ENCODE results near the gene HMGCL. TPM values are rescaled to one million over a fixed set of nuclear protein-coding genes. Genes with fewer than 3 reads are reported as not detected.
A peak's percentile ranks its signal among the peaks of the same experiment; 100 is the strongest.
"Not testable (repeated sequence)": the region's sequence is repeated elsewhere in the genome, so short reads cannot be mapped to it uniquely, and the experiment has no call there.

HMGCL gene
- total and polyA plus RNA-seq, 12 donors: 38.8 to 134 (median 84.1) TPM

- 59 to 81% (median 76%) methylated on average over 3 to 16 of the region's 16 CpGs for WGBS, 4 donors
- no peak for TF ChIP-seq CTCF (IDR thresholded peaks at IDR 0.05)
- no peak for TF ChIP-seq POLR2A (IDR thresholded peaks at IDR 0.05)
- Histone ChIP-seq H3K9me3 (replicated peaks in 1 of 3) (no peaks in the 10 kb centered on the region), H3K36me3 (replicated peaks in 1 of 2) (peaks cover 0 to 30% of the 10 kb centered on the region in 2 donors), H3K4me1 (replicated peaks in 1 of 2) (peaks cover 16 to 25% of the 10 kb centered on the region in 2 donors), H3K27ac (no peak overlapping the region), H3K27me3 (no peaks in the 10 kb centered on the region), H3K4me3 (no peak overlapping the region)
- peak in 2 of 7 donors; percentile 31 to 32 for DNase-seq
- intact Hi-C loops (cut with DNase I): no loop called here
Observed at GRCh38 chr1:23795676-23796465, 29.4 kb downstream of the HMGCL start.

- H3K4me3 ChIP-seq; intact Hi-C loops (cut with DNase I); H3K27me3 ChIP-seq; H3K9me3 ChIP-seq (replicated peaks in 1 of 3); DNase-seq; H3K27ac ChIP-seq: not testable (repeated sequence)
- Histone ChIP-seq H3K4me1 (replicated peaks in 1 of 2) (peaks cover 23 to 30% of the 10 kb centered on the region in 2 donors), H3K36me3 (replicated peaks in 1 of 2) (peaks cover 0 to 30% of the 10 kb centered on the region in 2 donors)
- 40 to 82% (median 78%) methylated on average over 3 to 9 of the region's 9 CpGs for WGBS, 4 donors
Observed at GRCh38 chr1:23794732-23795182, 30.5 kb downstream of the HMGCL start.

GRCh38 chr1:23793861-23794731 is 31.1 kb downstream of the HMGCL start:
- intact Hi-C loops (cut with DNase I): no loop called here
- Histone ChIP-seq H3K27me3 (no peaks in the 10 kb centered on the region), H3K4me1 (replicated peaks in 1 of 2) (peaks cover 17 to 23% of the 10 kb centered on the region in 2 donors), H3K9me3 (replicated peaks in 1 of 3) (no peaks in the 10 kb centered on the region), H3K36me3 (replicated peaks in 1 of 2) (peaks cover 0 to 30% of the 10 kb centered on the region in 2 donors), H3K27ac (peak overlapping the region in 1 of 5 donors; percentile 8), H3K4me3 (no peak overlapping the region)
- WGBS, 4 donors: 50 to 73% (median 60%) methylated on average over 2 to 21 of the region's 21 CpGs
- no peak for DNase-seq
- TF ChIP-seq POLR2A (IDR thresholded peaks at IDR 0.05): no peak
- no peak for TF ChIP-seq CTCF (IDR thresholded peaks at IDR 0.05)

GRCh38 chr1:23793018-23793781 is 32.0 kb downstream of the HMGCL start:
- Histone ChIP-seq H3K4me3 (no peak overlapping the region), H3K36me3 (replicated peaks in 1 of 2) (peaks cover 0 to 36% of the 10 kb centered on the region in 2 donors), H3K9me3 (replicated peaks in 1 of 3) (no peaks in the 10 kb centered on the region), H3K27me3 (no peaks in the 10 kb centered on the region), H3K27ac (peak overlapping the region in 1 of 5 donors; percentile 8), H3K4me1 (replicated peaks in 1 of 2) (peaks cover 17 to 21% of the 10 kb centered on the region in 2 donors)
- DNase-seq: peak; percentile 48 to 74 (median 54)
- intact Hi-C loops (cut with DNase I): no loop called here
- WGBS, 4 donors: 53 to 66% (median 63%) methylated on average over 5 to 16 of the region's 16 CpGs
- no peak for TF ChIP-seq CTCF (IDR thresholded peaks at IDR 0.05)
- no peak for TF ChIP-seq POLR2A (IDR thresholded peaks at IDR 0.05)
